ENCODE results near the gene SH3RF3.

DNA sequence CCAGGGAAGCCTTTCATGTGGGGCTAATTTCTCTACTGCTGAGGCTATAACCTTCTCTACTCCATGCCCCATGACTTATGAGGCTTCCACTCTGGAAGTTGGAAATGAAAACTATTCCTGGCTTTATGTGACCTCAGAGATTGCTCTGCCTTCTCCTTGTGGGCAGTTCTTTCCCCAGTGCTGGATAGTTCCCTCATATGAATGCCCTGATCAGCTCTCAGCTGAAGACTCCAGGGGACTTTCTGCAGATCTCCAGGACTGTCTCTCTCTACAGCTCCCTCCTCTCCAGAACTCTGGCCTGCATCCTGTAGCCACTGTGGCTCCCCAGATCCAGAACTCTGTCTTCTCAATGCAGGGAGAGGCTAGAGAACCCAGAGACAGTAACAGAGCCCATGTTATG is 249.7 kb downstream of the SH3RF3 start:
- TF ChIP-seq, protein P1, sequence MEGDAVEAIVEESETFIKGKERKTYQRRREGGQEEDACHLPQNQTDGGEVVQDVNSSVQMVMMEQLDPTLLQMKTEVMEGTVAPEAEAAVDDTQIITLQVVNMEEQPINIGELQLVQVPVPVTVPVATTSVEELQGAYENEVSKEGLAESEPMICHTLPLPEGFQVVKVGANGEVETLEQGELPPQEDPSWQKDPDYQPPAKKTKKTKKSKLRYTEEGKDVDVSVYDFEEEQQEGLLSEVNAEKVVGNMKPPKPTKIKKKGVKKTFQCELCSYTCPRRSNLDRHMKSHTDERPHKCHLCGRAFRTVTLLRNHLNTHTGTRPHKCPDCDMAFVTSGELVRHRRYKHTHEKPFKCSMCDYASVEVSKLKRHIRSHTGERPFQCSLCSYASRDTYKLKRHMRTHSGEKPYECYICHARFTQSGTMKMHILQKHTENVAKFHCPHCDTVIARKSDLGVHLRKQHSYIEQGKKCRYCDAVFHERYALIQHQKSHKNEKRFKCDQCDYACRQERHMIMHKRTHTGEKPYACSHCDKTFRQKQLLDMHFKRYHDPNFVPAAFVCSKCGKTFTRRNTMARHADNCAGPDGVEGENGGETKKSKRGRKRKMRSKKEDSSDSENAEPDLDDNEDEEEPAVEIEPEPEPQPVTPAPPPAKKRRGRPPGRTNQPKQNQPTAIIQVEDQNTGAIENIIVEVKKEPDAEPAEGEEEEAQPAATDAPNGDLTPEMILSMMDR (IDR thresholded peaks at IDR 0.05 in 4 of 5, conservative IDR thresholded peaks at IDR 0.05 in 1 of 5), result no peak
- TF ChIP-seq POLR2A (IDR thresholded peaks at IDR 0.05), result no peak
